HEK293 (cell line): Measurements from ENCODE around the gene NTN3.

ENCODE experiments used
- HOXD13 ChIP-seq: sonication (generic); formaldehyde crosslinking; IDR thresholded peaks from 2 replicates; pipeline ENCODE4 v1.8.0; 2022; ENCODE audit warnings: missing genetic modification reagents, borderline replicate concordance
- KLF1 ChIP-seq: fragments of 450-650 bp; formaldehyde crosslinking; IDR thresholded peaks from 2 replicates; pipeline ENCODE4 v1.5.1; 2016; ENCODE audit warnings: missing biosample characterization, missing genetic modification characterization
- ZBTB21 ChIP-seq: fragments of 450-650 bp; formaldehyde crosslinking; IDR thresholded peaks from 2 replicates; pipeline ENCODE4 v1.5.1; 2017; ENCODE audit warnings: missing biosample characterization, missing genetic modification characterization
- ZBTB8A ChIP-seq: fragments of 450-650 bp; formaldehyde crosslinking; IDR thresholded peaks from 2 replicates; pipeline ENCODE4 v1.5.1; 2016; ENCODE audit warnings: missing biosample characterization, missing genetic modification characterization
- ZFHX2 ChIP-seq: fragments of 450-650 bp; formaldehyde crosslinking; conservative IDR thresholded peaks from 2 replicates; pipeline ENCODE4 v1.5.1; 2016; ENCODE audit warnings: missing biosample characterization, missing genetic modification characterization
- ZNF2 ChIP-seq: fragments of 450-650 bp; formaldehyde crosslinking; IDR thresholded peaks from 2 replicates; pipeline ENCODE4 v1.5.1; 2016; ENCODE audit warnings: missing biosample characterization, missing genetic modification characterization
- ZNF292 ChIP-seq: fragments of 450-650 bp; formaldehyde crosslinking; IDR thresholded peaks from 2 replicates; pipeline ENCODE4 v1.5.1; 2016; ENCODE audit warnings: low read depth, missing biosample characterization, missing genetic modification characterization, borderline replicate concordance
- ZNF335 ChIP-seq: fragments of 450-650 bp; formaldehyde crosslinking; conservative IDR thresholded peaks from 2 replicates; pipeline ENCODE4 v1.5.1; 2016; ENCODE audit warnings: missing biosample characterization, missing genetic modification characterization
- ZNF394 ChIP-seq: fragments of 450-650 bp; formaldehyde crosslinking; IDR thresholded peaks from 2 replicates; pipeline ENCODE4 v1.5.1; 2016; ENCODE audit warnings: missing biosample characterization, missing genetic modification characterization, mild to moderate bottlenecking, moderate library complexity, borderline replicate concordance
- ZNF548 ChIP-seq: fragments of 450-650 bp; formaldehyde crosslinking; IDR thresholded peaks from 2 replicates; pipeline ENCODE4 v1.5.1; 2016; ENCODE audit warnings: missing biosample characterization, missing genetic modification characterization
- ZNF549 ChIP-seq: fragments of 450-650 bp; IDR thresholded peaks from 2 replicates; pipeline ENCODE4 v1.5.1; 2018; ENCODE audit warnings: missing biosample characterization, missing genetic modification characterization, mild to moderate bottlenecking, inconsistent platforms, moderate library complexity
- ZNF629 ChIP-seq: fragments of 450-650 bp; formaldehyde crosslinking; IDR thresholded peaks from 2 replicates; pipeline ENCODE4 v1.5.1; 2017; ENCODE audit warnings: missing biosample characterization, missing genetic modification characterization
- ZNF791 ChIP-seq: fragments of 450-650 bp; formaldehyde crosslinking; IDR thresholded peaks from 2 replicates; pipeline ENCODE4 v1.5.1; 2016; ENCODE audit warnings: missing biosample characterization, missing genetic modification characterization
- ZNF837 ChIP-seq: fragments of 450-650 bp; formaldehyde crosslinking; IDR thresholded peaks from 2 replicates; pipeline ENCODE4 v1.5.1; 2016; ENCODE audit warnings: missing biosample characterization, missing genetic modification characterization
- ZNF843 ChIP-seq: fragments of 450-650 bp; formaldehyde crosslinking; IDR thresholded peaks from 2 replicates; pipeline ENCODE4 v1.5.1; 2016; ENCODE audit warnings: missing biosample characterization, missing genetic modification characterization
- TF ChIP-seq, protein P1 (sequence below): fragments of 450-650 bp; formaldehyde crosslinking; IDR thresholded peaks from 2 replicates; pipeline ENCODE4 v1.5.1; 2016; ENCODE audit warnings: missing biosample characterization, missing genetic modification characterization, borderline replicate concordance
- TF ChIP-seq, protein P2 (sequence below): fragments of 450-650 bp; formaldehyde crosslinking; IDR thresholded peaks from 2 replicates; pipeline ENCODE4 v1.5.1; 2016; ENCODE audit warnings: missing biosample characterization, missing genetic modification characterization
- TF ChIP-seq, protein P3 (sequence below): fragments of 450-650 bp; formaldehyde crosslinking; IDR thresholded peaks from 2 replicates; pipeline ENCODE4 v1.5.1; 2016; ENCODE audit warnings: missing biosample characterization, missing genetic modification characterization
- TF ChIP-seq, protein P4 (sequence below): fragments of 450-650 bp; formaldehyde crosslinking; IDR thresholded peaks from 2 replicates; pipeline ENCODE4 v1.5.1; 2017; ENCODE audit warnings: missing biosample characterization, missing genetic modification characterization
- TF ChIP-seq, protein P5 (sequence below): fragments of 450-650 bp; formaldehyde crosslinking; IDR thresholded peaks from 2 replicates; pipeline ENCODE4 v1.5.1; 2016; ENCODE audit warnings: missing biosample characterization, missing genetic modification characterization
- TF ChIP-seq, protein P6 (sequence below): fragments of 450-650 bp; formaldehyde crosslinking; IDR thresholded peaks from 2 replicates; pipeline ENCODE4 v1.5.1; 2016; ENCODE audit warnings: missing biosample characterization, missing genetic modification characterization, borderline replicate concordance

Gene NTN3

DNA sequence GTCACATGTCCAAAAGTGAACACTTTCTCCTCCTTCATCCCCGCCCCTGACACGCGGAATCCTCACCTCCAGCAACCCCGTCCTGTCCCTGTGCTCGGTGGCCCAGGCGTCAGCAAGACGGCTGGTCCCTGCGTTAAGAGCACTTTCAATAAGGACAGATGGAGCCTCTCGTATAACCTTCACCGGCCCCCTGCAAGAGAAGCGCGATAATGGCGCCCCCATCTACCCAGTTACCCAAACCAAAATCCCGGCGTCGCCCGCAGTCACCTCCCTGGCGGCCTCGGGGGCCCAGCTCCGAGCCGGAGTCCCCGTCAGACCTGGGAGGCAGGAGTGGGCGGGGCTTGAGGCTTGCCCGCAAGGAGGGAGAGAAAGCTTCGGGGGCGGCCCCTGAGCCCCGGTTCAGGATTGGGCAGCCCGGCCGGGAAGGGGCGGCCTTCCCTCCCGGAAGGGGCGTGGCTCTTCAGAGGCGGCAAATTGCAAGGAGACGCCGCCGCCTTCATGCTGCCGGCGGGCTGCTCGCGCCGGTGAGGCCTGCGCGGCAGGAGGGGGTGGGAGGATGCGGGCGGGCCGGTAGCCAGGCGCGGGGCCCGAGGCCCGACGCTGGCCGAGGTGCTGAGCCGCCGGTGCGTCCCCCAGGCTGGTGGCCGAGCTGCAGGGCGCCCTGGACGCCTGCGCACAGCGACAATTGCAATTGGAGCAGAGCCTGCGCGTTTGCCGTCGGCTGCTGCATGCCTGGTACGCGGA, 11.3 kb upstream of the NTN3 start, which contains the start of gene TEDC2 (continued):
- TF ChIP-seq, protein P1, sequence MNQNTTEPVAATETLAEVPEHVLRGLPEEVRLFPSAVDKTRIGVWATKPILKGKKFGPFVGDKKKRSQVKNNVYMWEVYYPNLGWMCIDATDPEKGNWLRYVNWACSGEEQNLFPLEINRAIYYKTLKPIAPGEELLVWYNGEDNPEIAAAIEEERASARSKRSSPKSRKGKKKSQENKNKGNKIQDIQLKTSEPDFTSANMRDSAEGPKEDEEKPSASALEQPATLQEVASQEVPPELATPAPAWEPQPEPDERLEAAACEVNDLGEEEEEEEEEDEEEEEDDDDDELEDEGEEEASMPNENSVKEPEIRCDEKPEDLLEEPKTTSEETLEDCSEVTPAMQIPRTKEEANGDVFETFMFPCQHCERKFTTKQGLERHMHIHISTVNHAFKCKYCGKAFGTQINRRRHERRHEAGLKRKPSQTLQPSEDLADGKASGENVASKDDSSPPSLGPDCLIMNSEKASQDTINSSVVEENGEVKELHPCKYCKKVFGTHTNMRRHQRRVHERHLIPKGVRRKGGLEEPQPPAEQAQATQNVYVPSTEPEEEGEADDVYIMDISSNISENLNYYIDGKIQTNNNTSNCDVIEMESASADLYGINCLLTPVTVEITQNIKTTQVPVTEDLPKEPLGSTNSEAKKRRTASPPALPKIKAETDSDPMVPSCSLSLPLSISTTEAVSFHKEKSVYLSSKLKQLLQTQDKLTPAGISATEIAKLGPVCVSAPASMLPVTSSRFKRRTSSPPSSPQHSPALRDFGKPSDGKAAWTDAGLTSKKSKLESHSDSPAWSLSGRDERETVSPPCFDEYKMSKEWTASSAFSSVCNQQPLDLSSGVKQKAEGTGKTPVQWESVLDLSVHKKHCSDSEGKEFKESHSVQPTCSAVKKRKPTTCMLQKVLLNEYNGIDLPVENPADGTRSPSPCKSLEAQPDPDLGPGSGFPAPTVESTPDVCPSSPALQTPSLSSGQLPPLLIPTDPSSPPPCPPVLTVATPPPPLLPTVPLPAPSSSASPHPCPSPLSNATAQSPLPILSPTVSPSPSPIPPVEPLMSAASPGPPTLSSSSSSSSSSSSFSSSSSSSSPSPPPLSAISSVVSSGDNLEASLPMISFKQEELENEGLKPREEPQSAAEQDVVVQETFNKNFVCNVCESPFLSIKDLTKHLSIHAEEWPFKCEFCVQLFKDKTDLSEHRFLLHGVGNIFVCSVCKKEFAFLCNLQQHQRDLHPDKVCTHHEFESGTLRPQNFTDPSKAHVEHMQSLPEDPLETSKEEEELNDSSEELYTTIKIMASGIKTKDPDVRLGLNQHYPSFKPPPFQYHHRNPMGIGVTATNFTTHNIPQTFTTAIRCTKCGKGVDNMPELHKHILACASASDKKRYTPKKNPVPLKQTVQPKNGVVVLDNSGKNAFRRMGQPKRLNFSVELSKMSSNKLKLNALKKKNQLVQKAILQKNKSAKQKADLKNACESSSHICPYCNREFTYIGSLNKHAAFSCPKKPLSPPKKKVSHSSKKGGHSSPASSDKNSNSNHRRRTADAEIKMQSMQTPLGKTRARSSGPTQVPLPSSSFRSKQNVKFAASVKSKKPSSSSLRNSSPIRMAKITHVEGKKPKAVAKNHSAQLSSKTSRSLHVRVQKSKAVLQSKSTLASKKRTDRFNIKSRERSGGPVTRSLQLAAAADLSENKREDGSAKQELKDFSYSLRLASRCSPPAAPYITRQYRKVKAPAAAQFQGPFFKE (tag by site-specific recombination): 0 out of 2 replicates have a peak, but pooled peaks have one; percentile 87
- TF ChIP-seq ZNF629 (tag by site-specific recombination): peak; percentile 95
- TF ChIP-seq ZNF2 (tag by site-specific recombination): peak; percentile 66
- no peak for TF ChIP-seq ZNF292 (tag by site-specific recombination)
- peak; percentile 99 for TF ChIP-seq ZNF335 (tag by site-specific recombination)
- peak; percentile 16; the same call in 1 of the 2 replicates for TF ChIP-seq KLF1
- peak; percentile 92 for TF ChIP-seq ZBTB21 (tag by site-specific recombination)
- peak; percentile 94 for TF ChIP-seq ZNF548 (tag by site-specific recombination)
- TF ChIP-seq ZNF837 (tag by site-specific recombination): no peak
- TF ChIP-seq, protein P2, sequence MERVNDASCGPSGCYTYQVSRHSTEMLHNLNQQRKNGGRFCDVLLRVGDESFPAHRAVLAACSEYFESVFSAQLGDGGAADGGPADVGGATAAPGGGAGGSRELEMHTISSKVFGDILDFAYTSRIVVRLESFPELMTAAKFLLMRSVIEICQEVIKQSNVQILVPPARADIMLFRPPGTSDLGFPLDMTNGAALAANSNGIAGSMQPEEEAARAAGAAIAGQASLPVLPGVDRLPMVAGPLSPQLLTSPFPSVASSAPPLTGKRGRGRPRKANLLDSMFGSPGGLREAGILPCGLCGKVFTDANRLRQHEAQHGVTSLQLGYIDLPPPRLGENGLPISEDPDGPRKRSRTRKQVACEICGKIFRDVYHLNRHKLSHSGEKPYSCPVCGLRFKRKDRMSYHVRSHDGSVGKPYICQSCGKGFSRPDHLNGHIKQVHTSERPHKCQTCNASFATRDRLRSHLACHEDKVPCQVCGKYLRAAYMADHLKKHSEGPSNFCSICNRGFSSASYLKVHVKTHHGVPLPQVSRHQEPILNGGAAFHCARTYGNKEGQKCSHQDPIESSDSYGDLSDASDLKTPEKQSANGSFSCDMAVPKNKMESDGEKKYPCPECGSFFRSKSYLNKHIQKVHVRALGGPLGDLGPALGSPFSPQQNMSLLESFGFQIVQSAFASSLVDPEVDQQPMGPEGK (tag by site-specific recombination): peak; percentile 87
- TF ChIP-seq, protein P3, sequence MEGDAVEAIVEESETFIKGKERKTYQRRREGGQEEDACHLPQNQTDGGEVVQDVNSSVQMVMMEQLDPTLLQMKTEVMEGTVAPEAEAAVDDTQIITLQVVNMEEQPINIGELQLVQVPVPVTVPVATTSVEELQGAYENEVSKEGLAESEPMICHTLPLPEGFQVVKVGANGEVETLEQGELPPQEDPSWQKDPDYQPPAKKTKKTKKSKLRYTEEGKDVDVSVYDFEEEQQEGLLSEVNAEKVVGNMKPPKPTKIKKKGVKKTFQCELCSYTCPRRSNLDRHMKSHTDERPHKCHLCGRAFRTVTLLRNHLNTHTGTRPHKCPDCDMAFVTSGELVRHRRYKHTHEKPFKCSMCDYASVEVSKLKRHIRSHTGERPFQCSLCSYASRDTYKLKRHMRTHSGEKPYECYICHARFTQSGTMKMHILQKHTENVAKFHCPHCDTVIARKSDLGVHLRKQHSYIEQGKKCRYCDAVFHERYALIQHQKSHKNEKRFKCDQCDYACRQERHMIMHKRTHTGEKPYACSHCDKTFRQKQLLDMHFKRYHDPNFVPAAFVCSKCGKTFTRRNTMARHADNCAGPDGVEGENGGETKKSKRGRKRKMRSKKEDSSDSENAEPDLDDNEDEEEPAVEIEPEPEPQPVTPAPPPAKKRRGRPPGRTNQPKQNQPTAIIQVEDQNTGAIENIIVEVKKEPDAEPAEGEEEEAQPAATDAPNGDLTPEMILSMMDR: peak; percentile 53; the same call in 1 of the 2 replicates
- peak; percentile 32; the same call in 1 of the 2 replicates for TF ChIP-seq ZNF843
- TF ChIP-seq, protein P4, sequence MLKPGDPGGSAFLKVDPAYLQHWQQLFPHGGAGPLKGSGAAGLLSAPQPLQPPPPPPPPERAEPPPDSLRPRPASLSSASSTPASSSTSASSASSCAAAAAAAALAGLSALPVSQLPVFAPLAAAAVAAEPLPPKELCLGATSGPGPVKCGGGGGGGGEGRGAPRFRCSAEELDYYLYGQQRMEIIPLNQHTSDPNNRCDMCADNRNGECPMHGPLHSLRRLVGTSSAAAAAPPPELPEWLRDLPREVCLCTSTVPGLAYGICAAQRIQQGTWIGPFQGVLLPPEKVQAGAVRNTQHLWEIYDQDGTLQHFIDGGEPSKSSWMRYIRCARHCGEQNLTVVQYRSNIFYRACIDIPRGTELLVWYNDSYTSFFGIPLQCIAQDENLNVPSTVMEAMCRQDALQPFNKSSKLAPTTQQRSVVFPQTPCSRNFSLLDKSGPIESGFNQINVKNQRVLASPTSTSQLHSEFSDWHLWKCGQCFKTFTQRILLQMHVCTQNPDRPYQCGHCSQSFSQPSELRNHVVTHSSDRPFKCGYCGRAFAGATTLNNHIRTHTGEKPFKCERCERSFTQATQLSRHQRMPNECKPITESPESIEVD: no peak
- TF ChIP-seq ZNF791 (tag by site-specific recombination): no peak
- TF ChIP-seq, protein P5, sequence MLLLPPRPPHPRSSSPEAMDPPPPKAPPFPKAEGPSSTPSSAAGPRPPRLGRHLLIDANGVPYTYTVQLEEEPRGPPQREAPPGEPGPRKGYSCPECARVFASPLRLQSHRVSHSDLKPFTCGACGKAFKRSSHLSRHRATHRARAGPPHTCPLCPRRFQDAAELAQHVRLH (tag by site-specific recombination): 0 out of 2 replicates have a peak, but pooled peaks have one; percentile 7
- TF ChIP-seq ZNF394 (tag by site-specific recombination): no peak; the same call in 1 of the 2 replicates
- TF ChIP-seq ZBTB8A (tag by site-specific recombination): peak; percentile 10; the same call in 1 of the 2 replicates
- TF ChIP-seq, protein P6, sequence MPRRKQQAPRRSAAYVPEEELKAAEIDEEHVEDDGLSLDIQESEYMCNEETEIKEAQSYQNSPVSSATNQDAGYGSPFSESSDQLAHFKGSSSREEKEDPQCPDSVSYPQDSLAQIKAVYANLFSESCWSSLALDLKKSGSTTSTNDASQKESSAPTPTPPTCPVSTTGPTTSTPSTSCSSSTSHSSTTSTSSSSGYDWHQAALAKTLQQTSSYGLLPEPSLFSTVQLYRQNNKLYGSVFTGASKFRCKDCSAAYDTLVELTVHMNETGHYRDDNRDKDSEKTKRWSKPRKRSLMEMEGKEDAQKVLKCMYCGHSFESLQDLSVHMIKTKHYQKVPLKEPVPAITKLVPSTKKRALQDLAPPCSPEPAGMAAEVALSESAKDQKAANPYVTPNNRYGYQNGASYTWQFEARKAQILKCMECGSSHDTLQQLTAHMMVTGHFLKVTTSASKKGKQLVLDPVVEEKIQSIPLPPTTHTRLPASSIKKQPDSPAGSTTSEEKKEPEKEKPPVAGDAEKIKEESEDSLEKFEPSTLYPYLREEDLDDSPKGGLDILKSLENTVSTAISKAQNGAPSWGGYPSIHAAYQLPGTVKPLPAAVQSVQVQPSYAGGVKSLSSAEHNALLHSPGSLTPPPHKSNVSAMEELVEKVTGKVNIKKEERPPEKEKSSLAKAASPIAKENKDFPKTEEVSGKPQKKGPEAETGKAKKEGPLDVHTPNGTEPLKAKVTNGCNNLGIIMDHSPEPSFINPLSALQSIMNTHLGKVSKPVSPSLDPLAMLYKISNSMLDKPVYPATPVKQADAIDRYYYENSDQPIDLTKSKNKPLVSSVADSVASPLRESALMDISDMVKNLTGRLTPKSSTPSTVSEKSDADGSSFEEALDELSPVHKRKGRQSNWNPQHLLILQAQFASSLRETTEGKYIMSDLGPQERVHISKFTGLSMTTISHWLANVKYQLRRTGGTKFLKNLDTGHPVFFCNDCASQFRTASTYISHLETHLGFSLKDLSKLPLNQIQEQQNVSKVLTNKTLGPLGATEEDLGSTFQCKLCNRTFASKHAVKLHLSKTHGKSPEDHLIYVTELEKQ (tag by site-specific recombination): no peak
- TF ChIP-seq ZNF549 (tag by site-specific recombination): no peak
- TF ChIP-seq ZFHX2 (tag by site-specific recombination): peak; percentile 35
- no peak for TF ChIP-seq HOXD13 (CRISPR knock-in tag)
